SK-N-SH (cell line): ENCODE data around the gene DAGLA.
"Not testable (repeated sequence)": the region's sequence is repeated elsewhere in the genome, so short reads cannot be mapped to it uniquely, and the experiment has no call there.

Experiments
- EZH2phosphoT487 ChIP-seq: fragments of 200-600 bp; sonication (generic); IDR thresholded peaks from 2 replicates; pipeline ENCODE4 v1.6.1; 2017; ENCODE audit warnings: low read depth, mixed run types, mild to moderate bottlenecking, antibody characterized with exemption, moderate library complexity, borderline replicate concordance
- JUND ChIP-seq: IDR thresholded peaks from 2 replicates; pipeline ENCODE4 v1.4.0; 2012
- MXI1 ChIP-seq: IDR thresholded peaks from 2 replicates; pipeline ENCODE4 v1.6.1; 2012; ENCODE audit warnings: mild to moderate bottlenecking, low read depth, low read length, improper control_type of control experiment
- YY1 ChIP-seq: IDR thresholded peaks from 2 replicates; pipeline ENCODE4 v1.4.0; 2012; ENCODE audit warnings: low read depth, mild to moderate bottlenecking
- TF ChIP-seq, protein P1 (sequence below): fragments of 200-600 bp; sonication (generic); IDR thresholded peaks from 2 replicates; pipeline ENCODE4 v1.6.1; 2017; ENCODE audit warnings: antibody characterized with exemption, mild to moderate bottlenecking, moderate library complexity
- TF ChIP-seq, protein P2 (sequence below): IDR thresholded peaks from 2 replicates; pipeline ENCODE4 v1.6.1; 2012; ENCODE audit warnings: mild to moderate bottlenecking, low read depth, low read length, moderate library complexity
- TF ChIP-seq, protein P3 (sequence below): IDR thresholded peaks from 2 replicates; pipeline ENCODE4 v1.4.0; 2012; ENCODE audit warnings: low read depth

DNA sequence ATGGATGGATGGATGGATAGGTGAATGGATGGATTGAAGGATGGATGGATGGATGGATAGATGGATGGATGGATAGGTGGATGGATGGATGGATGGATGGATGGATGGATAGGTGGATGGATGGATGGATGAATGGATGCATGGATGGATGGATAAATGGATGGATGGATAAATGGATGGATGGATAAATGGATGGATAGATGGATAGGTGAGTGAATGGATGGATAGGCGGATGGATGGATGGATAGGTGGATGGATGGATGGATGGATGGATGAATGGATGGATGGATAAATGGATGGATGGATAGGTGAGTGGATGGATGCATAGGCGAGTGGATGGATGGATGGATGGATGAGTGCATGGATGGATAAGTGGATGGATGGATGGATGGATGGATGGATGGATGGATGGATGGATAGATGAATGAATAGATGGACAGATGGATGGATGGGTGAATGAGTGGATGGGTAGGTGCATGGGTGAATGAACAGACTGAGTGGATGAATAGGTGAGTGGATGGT lies 6.2 kb upstream of the DAGLA start:
- TF ChIP-seq MXI1, YY1, EZH2phosphoT487, JUND: not testable (repeated sequence)
- TF ChIP-seq, protein P1, sequence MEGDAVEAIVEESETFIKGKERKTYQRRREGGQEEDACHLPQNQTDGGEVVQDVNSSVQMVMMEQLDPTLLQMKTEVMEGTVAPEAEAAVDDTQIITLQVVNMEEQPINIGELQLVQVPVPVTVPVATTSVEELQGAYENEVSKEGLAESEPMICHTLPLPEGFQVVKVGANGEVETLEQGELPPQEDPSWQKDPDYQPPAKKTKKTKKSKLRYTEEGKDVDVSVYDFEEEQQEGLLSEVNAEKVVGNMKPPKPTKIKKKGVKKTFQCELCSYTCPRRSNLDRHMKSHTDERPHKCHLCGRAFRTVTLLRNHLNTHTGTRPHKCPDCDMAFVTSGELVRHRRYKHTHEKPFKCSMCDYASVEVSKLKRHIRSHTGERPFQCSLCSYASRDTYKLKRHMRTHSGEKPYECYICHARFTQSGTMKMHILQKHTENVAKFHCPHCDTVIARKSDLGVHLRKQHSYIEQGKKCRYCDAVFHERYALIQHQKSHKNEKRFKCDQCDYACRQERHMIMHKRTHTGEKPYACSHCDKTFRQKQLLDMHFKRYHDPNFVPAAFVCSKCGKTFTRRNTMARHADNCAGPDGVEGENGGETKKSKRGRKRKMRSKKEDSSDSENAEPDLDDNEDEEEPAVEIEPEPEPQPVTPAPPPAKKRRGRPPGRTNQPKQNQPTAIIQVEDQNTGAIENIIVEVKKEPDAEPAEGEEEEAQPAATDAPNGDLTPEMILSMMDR = not testable (repeated sequence)
- TF ChIP-seq, protein P2, sequence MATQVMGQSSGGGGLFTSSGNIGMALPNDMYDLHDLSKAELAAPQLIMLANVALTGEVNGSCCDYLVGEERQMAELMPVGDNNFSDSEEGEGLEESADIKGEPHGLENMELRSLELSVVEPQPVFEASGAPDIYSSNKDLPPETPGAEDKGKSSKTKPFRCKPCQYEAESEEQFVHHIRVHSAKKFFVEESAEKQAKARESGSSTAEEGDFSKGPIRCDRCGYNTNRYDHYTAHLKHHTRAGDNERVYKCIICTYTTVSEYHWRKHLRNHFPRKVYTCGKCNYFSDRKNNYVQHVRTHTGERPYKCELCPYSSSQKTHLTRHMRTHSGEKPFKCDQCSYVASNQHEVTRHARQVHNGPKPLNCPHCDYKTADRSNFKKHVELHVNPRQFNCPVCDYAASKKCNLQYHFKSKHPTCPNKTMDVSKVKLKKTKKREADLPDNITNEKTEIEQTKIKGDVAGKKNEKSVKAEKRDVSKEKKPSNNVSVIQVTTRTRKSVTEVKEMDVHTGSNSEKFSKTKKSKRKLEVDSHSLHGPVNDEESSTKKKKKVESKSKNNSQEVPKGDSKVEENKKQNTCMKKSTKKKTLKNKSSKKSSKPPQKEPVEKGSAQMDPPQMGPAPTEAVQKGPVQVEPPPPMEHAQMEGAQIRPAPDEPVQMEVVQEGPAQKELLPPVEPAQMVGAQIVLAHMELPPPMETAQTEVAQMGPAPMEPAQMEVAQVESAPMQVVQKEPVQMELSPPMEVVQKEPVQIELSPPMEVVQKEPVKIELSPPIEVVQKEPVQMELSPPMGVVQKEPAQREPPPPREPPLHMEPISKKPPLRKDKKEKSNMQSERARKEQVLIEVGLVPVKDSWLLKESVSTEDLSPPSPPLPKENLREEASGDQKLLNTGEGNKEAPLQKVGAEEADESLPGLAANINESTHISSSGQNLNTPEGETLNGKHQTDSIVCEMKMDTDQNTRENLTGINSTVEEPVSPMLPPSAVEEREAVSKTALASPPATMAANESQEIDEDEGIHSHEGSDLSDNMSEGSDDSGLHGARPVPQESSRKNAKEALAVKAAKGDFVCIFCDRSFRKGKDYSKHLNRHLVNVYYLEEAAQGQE = not testable (repeated sequence)
- TF ChIP-seq, protein P3, sequence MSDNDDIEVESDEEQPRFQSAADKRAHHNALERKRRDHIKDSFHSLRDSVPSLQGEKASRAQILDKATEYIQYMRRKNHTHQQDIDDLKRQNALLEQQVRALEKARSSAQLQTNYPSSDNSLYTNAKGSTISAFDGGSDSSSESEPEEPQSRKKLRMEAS = not testable (repeated sequence)
